A673 (cell line): ENCODE results near the gene PA2G4.

Experiments
- EZH2 ChIP-seq: fragments of 200-600 bp; sonication (generic); IDR thresholded peaks from 2 replicates; pipeline ENCODE4 v1.6.1; 2017; ENCODE audit warnings: borderline replicate concordance, low read depth, mild to moderate bottlenecking, mixed read lengths, antibody characterized with exemption, low read length; ENCODE audit not compliant: poor library complexity, severe bottlenecking
- TF ChIP-seq, protein P1 (sequence below): fragments of 300-800, 200-600 bp; sonication (generic); conservative IDR thresholded peaks from 2 replicates; pipeline ENCODE4 v1.5.1; 2017; ENCODE audit warnings: low read depth, mild to moderate bottlenecking, antibody characterized with exemption, low read length, moderate library complexity, mixed read lengths

GRCh38 chr12:56129206-56129941 lies 25.0 kb downstream of the PA2G4 start:
- TF ChIP-seq, protein P1, sequence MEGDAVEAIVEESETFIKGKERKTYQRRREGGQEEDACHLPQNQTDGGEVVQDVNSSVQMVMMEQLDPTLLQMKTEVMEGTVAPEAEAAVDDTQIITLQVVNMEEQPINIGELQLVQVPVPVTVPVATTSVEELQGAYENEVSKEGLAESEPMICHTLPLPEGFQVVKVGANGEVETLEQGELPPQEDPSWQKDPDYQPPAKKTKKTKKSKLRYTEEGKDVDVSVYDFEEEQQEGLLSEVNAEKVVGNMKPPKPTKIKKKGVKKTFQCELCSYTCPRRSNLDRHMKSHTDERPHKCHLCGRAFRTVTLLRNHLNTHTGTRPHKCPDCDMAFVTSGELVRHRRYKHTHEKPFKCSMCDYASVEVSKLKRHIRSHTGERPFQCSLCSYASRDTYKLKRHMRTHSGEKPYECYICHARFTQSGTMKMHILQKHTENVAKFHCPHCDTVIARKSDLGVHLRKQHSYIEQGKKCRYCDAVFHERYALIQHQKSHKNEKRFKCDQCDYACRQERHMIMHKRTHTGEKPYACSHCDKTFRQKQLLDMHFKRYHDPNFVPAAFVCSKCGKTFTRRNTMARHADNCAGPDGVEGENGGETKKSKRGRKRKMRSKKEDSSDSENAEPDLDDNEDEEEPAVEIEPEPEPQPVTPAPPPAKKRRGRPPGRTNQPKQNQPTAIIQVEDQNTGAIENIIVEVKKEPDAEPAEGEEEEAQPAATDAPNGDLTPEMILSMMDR, result no peak
- no peak for TF ChIP-seq EZH2
